Brain microvascular endothelial cell (primary cell): ENCODE measurements around the gene LRRC46.

Experiments
- DNase-seq: peaks from one replicate; pipeline ENCODE4 v3.0.0-alpha.2; 2020
- H3K27ac ChIP-seq: fragments of 250-450 bp; sonication (Bioruptor Pico); 2 replicates; pipeline ENCODE4 v1.5.1; 2020; ENCODE audit warnings: mild to moderate bottlenecking, moderate library complexity
- H3K27me3 ChIP-seq: fragments of 250-450 bp; sonication (Bioruptor Pico); replicated peaks from 2 replicates; pipeline ENCODE4 v1.5.1; 2020; ENCODE audit warnings: mild to moderate bottlenecking
- H3K36me3 ChIP-seq: fragments of 250-450 bp; sonication (Bioruptor Pico); replicated peaks from 2 replicates; pipeline ENCODE4 v1.5.1; 2020; ENCODE audit warnings: mild to moderate bottlenecking
- H3K4me3 ChIP-seq: 2 replicates; pipeline ENCODE4 v1.5.1; 2011; ENCODE audit warnings: low read depth, mild to moderate bottlenecking, control low read depth, low read length, moderate library complexity
- in situ Hi-C: cut with HindIII; loops from 2 replicates; pipeline ENCODE4 v1.10.0; 2017; ENCODE audit warnings: low sequenced_read_pairs, low pct_ligation_motif_present
- TF ChIP-seq, protein P1 (sequence below): IDR thresholded peaks from 2 replicates; pipeline ENCODE4 v1.5.1; 2011; ENCODE audit warnings: low read depth, mild to moderate bottlenecking, moderate library complexity, low read length, control low read depth, inconsistent platforms; ENCODE audit errors: missing control alignments

LRRC46 gene

DNA sequence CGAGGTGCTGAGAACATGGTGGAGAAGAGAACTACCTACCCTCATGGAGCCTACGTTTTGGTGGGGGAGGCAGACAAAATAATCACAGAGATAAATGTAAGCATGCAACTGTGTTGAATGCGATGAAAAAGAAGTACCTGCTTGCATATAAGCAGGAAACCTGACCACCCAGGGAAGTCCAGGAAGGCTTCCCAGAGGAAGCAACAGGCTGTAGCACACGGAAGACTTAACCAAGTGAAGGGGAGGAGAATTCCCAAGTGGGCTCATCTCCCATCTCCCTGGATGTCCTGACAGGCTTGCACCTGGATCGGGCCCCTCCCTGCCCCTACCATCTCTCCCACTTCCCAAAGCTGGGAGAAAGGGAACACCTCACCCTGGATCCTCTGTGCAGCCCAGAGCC, 7.6 kb downstream of the LRRC46 start:
- Histone ChIP-seq H3K4me3 (no peak overlapping the region), H3K27me3 (no peaks in the 10 kb centered on the region), H3K36me3 (no peaks in the 10 kb centered on the region), H3K27ac (no peak overlapping the region)
- no peak for DNase-seq
- TF ChIP-seq, protein P1, sequence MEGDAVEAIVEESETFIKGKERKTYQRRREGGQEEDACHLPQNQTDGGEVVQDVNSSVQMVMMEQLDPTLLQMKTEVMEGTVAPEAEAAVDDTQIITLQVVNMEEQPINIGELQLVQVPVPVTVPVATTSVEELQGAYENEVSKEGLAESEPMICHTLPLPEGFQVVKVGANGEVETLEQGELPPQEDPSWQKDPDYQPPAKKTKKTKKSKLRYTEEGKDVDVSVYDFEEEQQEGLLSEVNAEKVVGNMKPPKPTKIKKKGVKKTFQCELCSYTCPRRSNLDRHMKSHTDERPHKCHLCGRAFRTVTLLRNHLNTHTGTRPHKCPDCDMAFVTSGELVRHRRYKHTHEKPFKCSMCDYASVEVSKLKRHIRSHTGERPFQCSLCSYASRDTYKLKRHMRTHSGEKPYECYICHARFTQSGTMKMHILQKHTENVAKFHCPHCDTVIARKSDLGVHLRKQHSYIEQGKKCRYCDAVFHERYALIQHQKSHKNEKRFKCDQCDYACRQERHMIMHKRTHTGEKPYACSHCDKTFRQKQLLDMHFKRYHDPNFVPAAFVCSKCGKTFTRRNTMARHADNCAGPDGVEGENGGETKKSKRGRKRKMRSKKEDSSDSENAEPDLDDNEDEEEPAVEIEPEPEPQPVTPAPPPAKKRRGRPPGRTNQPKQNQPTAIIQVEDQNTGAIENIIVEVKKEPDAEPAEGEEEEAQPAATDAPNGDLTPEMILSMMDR = no peak
- in situ Hi-C loops = no loop called here

DNA sequence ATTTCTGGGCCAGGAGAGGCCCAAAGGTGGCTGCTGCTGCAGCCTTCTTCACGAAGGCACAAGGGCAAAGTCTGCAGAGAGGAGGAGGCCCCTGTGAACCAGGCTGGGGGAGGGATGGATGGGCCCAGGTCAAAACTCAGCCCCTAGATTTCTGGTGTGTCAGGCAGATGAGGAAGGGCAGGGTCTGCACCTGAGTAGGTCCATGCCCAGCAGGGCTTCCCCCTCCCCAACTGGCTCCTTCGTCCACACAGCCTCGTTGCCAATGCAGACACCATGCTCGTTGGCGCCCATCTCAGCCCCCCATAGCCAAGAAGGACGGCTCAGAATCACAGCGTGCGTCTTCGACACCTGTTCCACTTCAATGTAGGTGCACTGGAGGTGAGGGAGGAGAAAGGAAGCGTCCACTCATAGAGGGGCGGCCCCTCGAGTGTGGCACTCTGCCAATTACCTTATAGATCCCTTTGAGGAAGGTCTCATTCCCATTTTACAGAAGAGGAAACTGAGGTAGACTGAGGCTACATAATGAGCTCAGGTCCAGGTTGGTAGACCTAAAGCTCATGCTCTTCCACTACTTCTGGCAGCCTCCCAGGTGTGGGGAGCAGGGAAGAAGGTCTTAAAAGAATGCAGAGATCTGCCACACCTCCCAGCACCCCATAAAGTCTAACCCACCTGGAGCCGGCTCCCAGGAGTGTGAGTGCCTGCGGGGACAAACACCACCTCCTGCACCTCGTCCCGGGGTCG, 8.7 kb downstream of the LRRC46 start:
- no peaks in the 10 kb centered on the region for H3K36me3 ChIP-seq

DNA sequence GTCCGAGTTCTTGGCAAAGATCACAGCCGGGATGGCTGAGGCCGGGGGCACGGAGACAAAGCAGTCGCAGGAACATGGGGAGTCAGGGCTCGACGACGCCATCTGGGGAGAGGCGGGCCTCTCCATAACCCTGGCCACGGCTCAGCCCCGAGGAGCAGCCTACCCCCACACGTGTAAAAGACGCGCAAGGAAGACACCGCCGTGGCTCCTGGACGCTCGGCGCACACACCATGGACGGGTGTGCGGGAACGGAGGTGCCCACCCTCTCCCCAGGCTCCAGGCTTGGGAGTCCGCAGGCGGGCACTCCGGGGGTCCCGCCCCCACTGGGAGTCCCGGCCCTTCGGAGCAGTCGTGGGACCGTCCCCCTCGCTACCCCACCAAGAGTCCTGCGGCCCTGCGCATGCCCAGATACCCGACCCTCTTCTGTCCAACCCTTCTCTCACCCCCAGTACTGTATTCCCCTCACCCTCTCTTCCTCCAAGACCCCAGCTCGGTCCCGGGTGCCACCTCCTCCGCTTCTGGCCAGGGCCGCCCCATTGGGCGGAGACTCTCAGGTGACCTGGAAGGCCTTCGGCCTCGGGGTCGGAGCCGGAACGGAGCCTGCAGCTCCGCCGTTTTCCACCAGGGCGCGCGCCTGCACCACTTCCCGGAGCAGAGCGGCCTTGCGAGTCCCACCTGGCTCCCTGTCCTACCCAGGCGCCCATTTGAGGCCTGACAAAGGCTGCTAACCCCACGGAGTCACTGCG, 9.4 kb downstream of the LRRC46 start, which contains the start of gene SCRN2:
SCRN2 (minus strand) TSS at position 532 of the 746 bp plus-strand sequence; CDS start at position 102, 430 bp downstream.
- DNase-seq = peak; percentile 62
- Histone ChIP-seq H3K4me3 (peak within 1 kb of the TSS; percentile 75), H3K27me3 (peaks cover 10% of the 10 kb centered on the region), H3K27ac (no peak within 1 kb of the TSS), H3K36me3 (no peaks in the 10 kb centered on the region)
- in situ Hi-C loops = no loop called here
- TF ChIP-seq, protein P1 = peak; percentile 97

More for the DNA sequence above, 8.7 kb downstream of the LRRC46 start:
- in situ Hi-C loops = no loop called here
- no peak for DNase-seq
- TF ChIP-seq, protein P1 = no peak
- peaks cover 2% of the 10 kb centered on the region for H3K27me3 ChIP-seq
- H3K4me3 ChIP-seq = peak overlapping the region; percentile 75
- H3K27ac ChIP-seq = no peak overlapping the region

DNA sequence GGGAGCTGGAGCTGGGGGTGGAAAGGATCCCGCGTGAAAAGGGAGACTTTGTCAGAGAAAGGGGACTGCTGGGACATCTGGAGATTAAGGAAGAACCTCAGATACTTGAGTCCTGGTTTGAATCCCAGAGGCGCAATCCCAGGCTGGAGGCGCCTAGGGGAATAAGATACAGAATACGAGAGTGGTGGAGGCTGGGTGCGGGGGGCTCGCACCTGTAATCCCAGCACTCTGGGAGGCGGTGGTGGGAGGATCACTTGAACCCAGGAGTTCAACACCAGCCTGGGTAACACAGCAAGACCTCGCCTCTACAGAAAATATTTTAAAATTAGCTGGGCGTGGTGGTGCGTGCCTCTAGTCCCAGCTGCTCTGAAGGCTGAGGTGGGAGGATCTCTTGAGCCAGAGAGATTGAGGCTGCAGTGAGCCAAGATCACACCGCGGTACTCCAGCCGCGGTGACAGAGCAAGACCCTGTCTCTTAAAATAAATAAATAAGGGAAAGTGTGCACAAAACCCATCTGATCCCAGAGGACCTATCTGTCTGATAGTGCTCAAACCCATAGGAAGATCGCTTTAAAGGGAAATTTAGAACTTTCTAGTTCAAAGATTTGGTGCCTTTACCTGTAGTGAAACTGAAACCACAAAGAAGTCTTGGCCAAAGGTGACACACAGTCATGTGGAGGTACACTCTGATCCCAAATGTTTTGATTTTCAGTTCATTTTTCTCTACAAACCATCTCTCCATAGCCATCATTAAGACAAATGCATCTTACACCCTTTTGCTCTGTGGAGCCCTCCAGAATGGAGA, 10.2 kb downstream of the LRRC46 start:
- TF ChIP-seq, protein P1 = no peak
- Histone ChIP-seq H3K36me3 (no peaks in the 10 kb centered on the region), H3K4me3 (peak overlapping the region; percentile 75), H3K27me3 (peaks cover 18% of the 10 kb centered on the region), H3K27ac (no peak overlapping the region)
- DNase-seq = no peak
- in situ Hi-C loops = no loop called here

DNA sequence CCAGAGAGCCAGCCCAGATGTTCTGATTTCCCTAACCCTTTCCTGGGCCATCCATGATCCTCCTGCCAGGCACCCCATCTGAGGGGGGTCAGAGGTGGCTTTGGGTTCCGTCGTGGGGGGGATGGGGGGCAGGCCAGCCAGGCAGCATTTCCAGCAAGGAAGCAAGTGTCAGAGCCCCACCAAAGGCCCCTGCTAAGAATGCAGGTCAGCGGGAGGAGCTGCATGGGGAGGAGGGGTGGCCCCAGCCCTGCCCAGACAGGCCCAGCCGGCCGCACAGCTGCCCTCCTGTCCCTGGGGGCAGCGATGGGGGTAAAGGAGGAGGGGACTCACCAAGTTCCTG, 11.9 kb downstream of the LRRC46 start:
- Histone ChIP-seq H3K27me3 (peaks cover 34% of the 10 kb centered on the region), H3K36me3 (no peaks in the 10 kb centered on the region), H3K4me3 (no peak overlapping the region), H3K27ac (no peak overlapping the region)
- in situ Hi-C loops = no loop called here
- DNase-seq = no peak
- TF ChIP-seq, protein P1 = no peak
